Activated CD4-positive, alpha-beta T cell treated with anti-CD3 and anti-CD28 coated beads for 36 hours (primary cell): ENCODE results near the gene NUDT9. TPM values are rescaled to one million over a fixed set of nuclear protein-coding genes. Genes with fewer than 3 reads are reported as not detected.
A peak's percentile ranks its signal among the peaks of the same experiment; 100 is the strongest.
"Not testable (repeated sequence)": the region's sequence is repeated elsewhere in the genome, so short reads cannot be mapped to it uniquely, and the experiment has no call there.

Source experiments
- ATAC-seq: fragments of 200-7000 bp; cut with Tn5 transposase; one replicate; pipeline ENCODE4 v1.10.0; 2021; ENCODE audit warnings: mild to moderate bottlenecking, moderate library complexity
- CTCF ChIA-PET: fragments of 350-600 bp; sonication (Branson Sonifier 250); formaldehyde crosslinking; loops from one replicate; lab custom pipeline; 2021; ENCODE audit warnings: antibody characterized with exemption; lab: Charles Lee
- POLR2A ChIA-PET: fragments of 350-600 bp; sonication (Branson Sonifier 250); formaldehyde crosslinking; loops from one replicate; lab custom pipeline; 2021; ENCODE audit warnings: antibody characterized with exemption, inconsistent platforms; lab: Charles Lee
- DNase-seq: peaks from one replicate; pipeline ENCODE4 v3.0.0-alpha.2; 2020
- H3K27ac Mint-ChIP-seq: one replicate; pipeline ENCODE4 v1.8.0; 2021; ENCODE audit warnings: mixed read lengths
- H3K27me3 Mint-ChIP-seq: one replicate; pipeline ENCODE4 v1.8.0; 2021; ENCODE audit warnings: mixed read lengths
- H3K36me3 Mint-ChIP-seq: one replicate; pipeline ENCODE4 v1.8.0; 2021; ENCODE audit warnings: low read depth, mixed read lengths
- H3K4me1 Mint-ChIP-seq: one replicate; pipeline ENCODE4 v1.8.0; 2021; ENCODE audit warnings: mixed read lengths
- H3K4me3 Mint-ChIP-seq: one replicate; pipeline ENCODE4 v1.8.0; 2021; ENCODE audit warnings: mild to moderate bottlenecking, moderate library complexity, mixed read lengths
- H3K9me3 Mint-ChIP-seq: one replicate; pipeline ENCODE4 v1.8.0; 2021; ENCODE audit warnings: low read depth, mixed read lengths
- intact Hi-C, 2 experiments: fragments of 100-400 bp; cut with DNase I in 1 of 2; cut with micrococcal nuclease in 1 of 2; formaldehyde crosslinking; loops; one replicate each; pipeline versions ENCODE4 v1.14.2 to v1.15.1; 2022 to 2024; cut with DNase I, micrococcal nuclease
- total RNA-seq, 2 experiments: library from RNA; stranded (reverse); gene quantifications; one replicate each; pipeline ENCODE4 v1.2.3, GENCODE V29; 2021

Gene NUDT9
- total RNA-seq, 2 experiments from 2014 or later, result 9.8 to 13.3 TPM

DNA sequence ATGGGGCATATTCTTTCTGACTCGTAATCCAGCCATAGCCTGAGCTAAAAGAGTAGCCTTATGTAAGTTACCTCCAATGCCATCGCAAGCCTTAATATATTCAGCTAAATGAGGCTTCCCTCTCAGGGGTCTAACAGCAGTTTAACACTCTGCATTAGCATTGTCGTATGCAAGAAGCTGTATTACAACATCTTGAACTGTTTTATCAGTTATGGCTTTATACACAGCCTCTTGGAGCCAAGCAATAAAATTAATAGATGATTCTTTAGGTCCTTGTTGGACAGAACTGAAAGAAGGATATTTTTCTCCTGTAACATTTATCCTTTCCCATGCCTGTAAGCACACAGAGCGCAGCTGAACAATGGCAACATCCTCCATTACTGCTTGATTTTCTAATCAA is 15.5 kb upstream of the NUDT9 start:
- H3K9me3 Mint-ChIP-seq, H3K4me3 Mint-ChIP-seq, H3K27ac Mint-ChIP-seq, intact Hi-C loops, DNase-seq, H3K36me3 Mint-ChIP-seq, ATAC-seq, POLR2A ChIA-PET: not testable (repeated sequence)
- CTCF ChIA-PET, result interaction anchor here (0.6 kb wide), 1 partner anchor 30 kb away, joined by 3 read pairs; no protein-coding TSS in a partner anchor
- Mint-ChIP-seq H3K27me3 (peaks cover 22% of the 10 kb centered on the region), H3K4me1 (peaks cover 12% of the 10 kb centered on the region)

DNA sequence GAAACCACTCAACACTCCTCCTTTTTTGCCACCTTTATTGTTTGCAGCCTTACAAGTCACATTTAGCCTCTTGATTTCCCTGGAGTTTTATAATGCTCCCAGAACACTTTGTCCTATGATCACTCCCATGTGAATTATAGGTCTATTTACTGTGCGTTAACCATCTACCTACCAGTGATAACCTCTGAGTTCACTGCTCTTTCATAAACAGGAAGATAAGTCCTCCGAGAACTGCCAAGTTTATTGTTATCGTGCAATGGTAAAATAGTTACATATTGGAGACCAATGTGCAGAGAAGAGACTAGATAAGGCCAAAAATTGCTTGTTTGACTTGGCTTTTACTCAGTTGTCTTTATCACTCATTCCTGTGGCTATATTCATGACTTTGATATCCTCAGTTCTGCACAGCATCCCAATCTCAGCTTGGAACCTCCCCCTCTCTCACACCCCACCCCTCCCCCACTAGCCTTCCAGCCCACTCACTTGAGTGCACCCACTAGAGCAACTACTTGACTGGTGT is 12.9 kb upstream of the NUDT9 start:
- no peaks in the 10 kb centered on the region for H3K36me3 Mint-ChIP-seq

DNA sequence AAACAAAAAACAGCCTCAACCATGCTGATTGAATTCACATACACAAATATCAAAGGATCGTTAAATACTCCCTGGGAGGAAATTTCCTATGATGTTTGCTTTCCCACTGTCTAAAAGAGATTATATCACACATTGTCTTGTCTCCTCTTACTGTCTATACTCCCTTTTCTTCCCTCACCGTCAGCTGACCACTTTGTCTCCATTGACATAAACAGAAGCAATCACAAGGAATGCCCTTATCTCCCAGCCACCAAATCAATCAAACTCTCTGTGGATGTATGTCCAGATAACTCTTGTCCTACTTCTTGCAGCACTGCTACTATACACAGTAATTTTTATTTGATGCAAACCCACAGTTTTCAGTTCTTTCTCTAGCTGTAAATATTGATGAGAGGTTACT is 12.2 kb upstream of the NUDT9 start:
- no peak overlapping the region for H3K4me3 Mint-ChIP-seq
- no peak for DNase-seq
- H3K27me3 Mint-ChIP-seq, result peaks cover 22% of the 10 kb centered on the region
- H3K9me3 Mint-ChIP-seq, result no peaks in the 10 kb centered on the region
- H3K4me1 Mint-ChIP-seq, result peaks cover 12% of the 10 kb centered on the region
- ChIA-PET CTCF (interaction anchor here (0.6 to 1.1 kb wide), 4 partner anchors 15 to 1044 kb away, joined by 3 to 4 read pairs (median 3); partner anchors contain the start of gene HSD17B11), POLR2A (no interaction called here)
- no peak for ATAC-seq
- intact Hi-C loops, result no loop called here
- H3K36me3 Mint-ChIP-seq, result no peaks in the 10 kb centered on the region
- no peak overlapping the region for H3K27ac Mint-ChIP-seq

More for the DNA sequence above, 12.9 kb upstream of the NUDT9 start:
- Mint-ChIP-seq H3K27me3 (peaks cover 22% of the 10 kb centered on the region), H3K4me3 (no peak overlapping the region), H3K27ac (no peak overlapping the region), H3K9me3 (no peaks in the 10 kb centered on the region), H3K4me1 (peaks cover 12% of the 10 kb centered on the region)
- DNase-seq (no peak), ATAC-seq (no peak)
- POLR2A ChIA-PET, result no interaction called here
- CTCF ChIA-PET, result interaction anchor here (0.6 kb wide), 1 partner anchor 1045 kb away, joined by 4 read pairs; no protein-coding TSS in a partner anchor
- intact Hi-C loops, result no loop called here

DNA sequence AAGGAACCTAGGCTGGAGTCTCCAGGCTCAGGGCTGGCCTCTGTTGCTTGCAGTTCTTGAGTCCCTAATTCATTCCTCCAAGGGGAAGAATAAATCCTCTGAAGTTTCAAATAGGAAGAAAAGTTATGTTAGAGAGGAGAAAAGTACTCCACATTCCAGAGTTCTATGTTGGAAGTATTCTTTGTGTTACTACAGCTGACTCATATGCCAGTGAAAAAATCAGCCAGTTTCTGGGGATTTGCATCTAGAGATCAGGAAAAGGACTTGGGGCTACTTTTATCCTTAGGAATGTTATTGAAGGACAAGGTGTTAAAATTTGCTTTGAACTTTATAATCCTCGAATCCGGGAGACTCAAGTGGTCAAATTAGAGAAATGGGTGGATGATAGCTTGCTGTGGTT is 11.7 kb upstream of the NUDT9 start:
- Mint-ChIP-seq H3K4me3 (no peak overlapping the region), H3K36me3 (no peaks in the 10 kb centered on the region)
- CTCF ChIA-PET, result interaction anchor here (1.1 kb wide), 1 partner anchor 20 kb away, joined by 3 read pairs; the partner anchor contains the start of gene HSD17B11

DNA sequence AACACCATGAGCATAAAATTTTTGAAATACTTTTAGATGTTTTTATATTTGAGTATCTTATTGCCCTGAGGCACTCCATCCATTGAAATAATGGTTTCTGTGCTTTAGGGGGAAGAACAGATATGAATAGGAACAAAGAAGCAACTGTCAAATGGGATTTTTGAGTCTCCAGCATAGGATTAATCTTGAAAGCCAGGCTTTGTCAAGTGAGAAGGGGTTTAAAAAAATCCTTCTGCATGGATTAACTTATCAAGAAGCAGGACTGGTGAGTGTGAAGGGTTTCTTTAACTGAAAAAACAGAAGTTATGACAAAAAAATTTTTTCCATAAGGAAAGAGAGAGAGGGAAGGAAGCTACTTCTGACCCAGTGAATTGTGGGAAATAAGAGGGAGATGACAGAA is 7.6 kb upstream of the NUDT9 start:
- H3K4me3 Mint-ChIP-seq, result no peak overlapping the region
- no peaks in the 10 kb centered on the region for H3K9me3 Mint-ChIP-seq
- ATAC-seq (no peak), DNase-seq (no peak)
- no peaks in the 10 kb centered on the region for H3K4me1 Mint-ChIP-seq
- ChIA-PET CTCF (no interaction called here), POLR2A (no interaction called here)
- H3K36me3 Mint-ChIP-seq, result no peaks in the 10 kb centered on the region
- H3K27ac Mint-ChIP-seq, result no peak overlapping the region
- intact Hi-C loops, result no loop called here
- H3K27me3 Mint-ChIP-seq, result peaks cover 8% of the 10 kb centered on the region

More for the DNA sequence above, 11.7 kb upstream of the NUDT9 start:
- no peak for ATAC-seq
- intact Hi-C loops, result no loop called here
- H3K4me1 Mint-ChIP-seq, result peaks cover 12% of the 10 kb centered on the region
- H3K27me3 Mint-ChIP-seq, result peaks cover 22% of the 10 kb centered on the region
- DNase-seq, result no peak
- H3K27ac Mint-ChIP-seq, result no peak overlapping the region
- POLR2A ChIA-PET, result no interaction called here
- H3K9me3 Mint-ChIP-seq, result no peaks in the 10 kb centered on the region

DNA sequence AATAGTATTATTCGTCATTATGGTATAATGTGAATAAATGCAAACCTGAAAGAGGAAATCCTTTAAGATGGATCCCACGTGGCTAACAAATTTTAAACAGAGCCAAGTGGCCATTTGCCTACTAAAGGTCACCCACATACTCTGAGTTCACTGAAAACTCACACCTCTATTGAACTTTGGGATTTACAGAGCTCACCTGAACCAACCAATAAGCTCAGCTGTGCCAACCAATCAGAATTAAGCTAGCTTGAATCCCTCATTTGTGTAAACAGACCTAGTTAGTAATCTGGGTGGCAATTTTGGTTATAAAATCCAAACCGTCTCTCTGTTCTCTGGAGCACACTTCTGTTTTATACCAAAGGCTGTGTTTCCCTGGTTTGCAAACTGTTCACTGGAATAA is 5.4 kb upstream of the NUDT9 start:
- Mint-ChIP-seq H3K4me1 (peaks cover 7% of the 10 kb centered on the region), H3K27me3 (no peaks in the 10 kb centered on the region), H3K36me3 (no peaks in the 10 kb centered on the region), H3K27ac (no peak overlapping the region), H3K9me3 (no peaks in the 10 kb centered on the region), H3K4me3 (no peak overlapping the region)
- CTCF ChIA-PET, result interaction anchor here (0.6 to 1.8 kb wide), 2 partner anchors 19 to 82 kb away, joined by 3 to 4 read pairs; no protein-coding TSS in a partner anchor
- ATAC-seq (no peak), DNase-seq (no peak)
- intact Hi-C loops, result no loop called here
- POLR2A ChIA-PET, result no interaction called here

DNA sequence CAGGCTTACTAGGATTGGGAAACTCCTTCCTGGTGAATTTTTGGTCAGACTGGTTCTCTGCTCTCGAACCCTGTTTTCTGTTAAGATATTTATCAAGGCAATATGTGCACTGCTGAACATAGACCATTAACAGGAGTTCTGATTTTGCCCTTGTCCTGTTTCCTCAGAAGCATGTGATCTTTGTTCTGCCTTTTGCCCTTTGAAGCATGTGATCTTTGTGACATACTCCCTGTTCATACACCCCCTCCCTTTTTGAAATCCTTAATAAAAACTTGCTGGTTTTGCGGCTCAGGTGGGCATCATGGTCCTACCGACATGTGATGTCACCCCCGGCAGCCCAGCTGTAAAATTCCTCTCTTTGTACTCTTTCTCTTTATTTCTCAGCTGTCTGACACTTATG is 4.0 kb upstream of the NUDT9 start:
- H3K36me3 Mint-ChIP-seq, POLR2A ChIA-PET, H3K4me1 Mint-ChIP-seq, DNase-seq, ATAC-seq, CTCF ChIA-PET, H3K27me3 Mint-ChIP-seq, intact Hi-C loops, H3K27ac Mint-ChIP-seq, H3K9me3 Mint-ChIP-seq, H3K4me3 Mint-ChIP-seq: not testable (repeated sequence)

DNA sequence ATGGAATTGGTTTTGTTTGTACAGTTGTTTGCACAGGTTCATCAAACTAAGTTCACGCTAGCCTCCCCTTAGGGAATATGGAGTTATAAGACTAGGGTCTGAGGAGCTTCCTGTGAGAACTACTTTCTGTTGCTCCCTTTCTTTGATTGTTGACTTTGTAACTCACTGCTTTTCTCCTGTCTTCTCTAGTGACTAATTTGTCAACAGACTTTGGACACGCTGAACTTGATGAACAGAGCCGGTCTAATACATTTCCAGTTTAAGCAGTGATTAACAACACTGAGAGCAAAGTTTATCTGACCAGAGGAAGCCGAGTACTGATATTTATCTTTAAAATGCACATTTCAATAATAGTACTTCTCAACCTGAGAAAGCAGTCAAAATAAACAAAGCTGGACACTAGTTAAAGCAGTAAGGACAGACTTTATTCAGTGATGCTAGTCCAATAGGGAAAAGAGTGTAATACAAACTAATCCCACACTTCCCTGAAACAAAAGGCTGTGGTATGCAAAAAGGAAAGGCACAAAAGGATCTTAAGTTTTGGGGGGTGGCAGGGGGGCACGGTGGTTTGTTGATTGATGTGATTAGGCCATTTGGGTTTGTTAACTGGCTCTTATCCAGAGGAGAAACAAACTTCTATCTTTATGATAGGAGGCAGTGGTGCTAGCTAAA is 2.7 kb upstream of the NUDT9 start:
- CTCF ChIA-PET, result interaction anchor here (1.1 to 3.7 kb wide), 3 partner anchors 14 to 28 kb away, joined by 4 to 18 read pairs (median 4); partner anchors contain the start of gene HSD17B11
- POLR2A ChIA-PET, result no interaction called here
- no peaks in the 10 kb centered on the region for H3K9me3 Mint-ChIP-seq
- intact Hi-C loops, result loop anchor here (5.0 to 10.0 kb wide), 5 partner anchors 182 to 1695 kb away; partner anchors contain the start of genes KLHL8 (in 1 of the 2), PKD2 (in 1 of the 2) and TIGD2 (in 1 of the 2)
- H3K27ac Mint-ChIP-seq, result no peak overlapping the region
- DNase-seq (no peak), ATAC-seq (no peak)
- no peaks in the 10 kb centered on the region for H3K36me3 Mint-ChIP-seq
- H3K4me1 Mint-ChIP-seq, result peaks cover 18% of the 10 kb centered on the region
- H3K27me3 Mint-ChIP-seq, result no peaks in the 10 kb centered on the region
- H3K4me3 Mint-ChIP-seq, result no peak overlapping the region

DNA sequence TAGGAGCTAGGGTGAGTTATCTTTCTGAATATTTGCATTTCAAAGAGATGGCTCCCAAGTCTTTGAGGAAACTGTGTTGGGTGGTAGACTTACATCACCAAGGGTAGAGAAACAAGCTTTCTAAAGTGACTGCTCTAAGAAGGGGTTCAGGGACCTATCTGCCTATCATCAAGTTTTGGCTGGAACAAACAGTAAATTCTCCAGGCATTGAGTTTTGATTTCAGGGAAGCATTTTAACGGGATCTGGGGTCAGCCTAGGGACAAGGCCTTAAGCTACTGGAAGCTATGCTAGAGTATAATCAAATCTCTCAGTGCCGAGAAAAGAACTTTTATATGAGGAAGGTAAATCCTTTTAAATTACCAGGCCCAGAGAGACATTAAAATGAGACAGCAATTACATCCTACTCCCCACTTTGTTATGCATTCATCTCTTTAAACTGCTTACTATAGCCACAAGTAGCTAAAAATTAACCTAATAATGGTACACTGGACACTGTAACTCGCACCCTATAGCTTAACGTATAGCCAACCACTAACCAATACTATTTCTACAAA is 2.0 kb upstream of the NUDT9 start:
- no peak overlapping the region for H3K4me3 Mint-ChIP-seq
- H3K36me3 Mint-ChIP-seq, result no peaks in the 10 kb centered on the region
- DNase-seq (no peak), ATAC-seq (no peak)
- ChIA-PET CTCF (interaction anchor here (1.1 to 3.7 kb wide), 4 partner anchors 14 to 29 kb away, joined by 3 to 18 read pairs (median 4); partner anchors contain the start of gene HSD17B11), POLR2A (no interaction called here)
- no peaks in the 10 kb centered on the region for H3K9me3 Mint-ChIP-seq
- H3K4me1 Mint-ChIP-seq, result peaks cover 24% of the 10 kb centered on the region
- H3K27ac Mint-ChIP-seq, result no peak overlapping the region
- H3K27me3 Mint-ChIP-seq, result no peaks in the 10 kb centered on the region
- intact Hi-C loops, result loop anchor here (5.0 to 10.0 kb wide), 5 partner anchors 183 to 1694 kb away; partner anchors contain the start of genes KLHL8 (in 1 of the 2), PKD2 (in 1 of the 2) and TIGD2 (in 1 of the 2)

DNA sequence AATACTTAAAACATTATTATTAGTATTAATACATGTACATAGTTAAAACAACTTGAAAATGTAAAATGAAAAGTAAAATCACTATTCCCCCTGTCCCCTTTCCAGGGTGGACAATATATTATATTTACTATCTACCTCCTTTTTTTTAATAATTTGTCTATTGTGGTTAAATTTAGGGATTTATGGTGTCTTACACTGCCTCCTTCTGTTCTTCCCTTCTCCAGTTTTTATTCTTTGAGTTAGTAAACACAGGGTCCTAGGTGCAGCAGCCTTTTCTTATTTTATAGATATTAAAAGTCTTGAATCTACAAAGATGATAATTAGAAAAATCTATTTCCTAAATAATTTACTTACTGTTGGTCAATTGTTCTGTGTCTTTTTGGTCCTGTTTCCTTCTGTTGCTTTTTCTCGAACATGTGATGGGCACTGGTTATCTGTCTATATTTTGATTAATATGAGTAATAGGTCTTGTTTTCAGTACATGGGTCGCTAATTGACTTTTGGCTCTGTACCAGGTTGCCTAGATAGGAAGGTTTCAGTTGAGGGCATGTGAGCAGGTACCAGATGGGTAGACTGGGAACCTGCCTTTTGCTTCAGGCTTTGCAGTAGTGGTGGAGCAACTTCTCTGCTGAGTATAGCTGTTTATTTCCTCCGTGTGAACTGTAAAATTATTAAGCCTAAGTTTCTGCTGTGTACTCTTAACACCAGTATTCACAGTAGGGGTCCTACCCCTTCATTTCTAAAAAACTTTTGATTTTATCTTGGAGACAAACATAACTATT is 1.1 kb downstream of the NUDT9 start:
- Mint-ChIP-seq H3K27me3 (no peaks in the 10 kb centered on the region), H3K4me1 (peaks cover 41% of the 10 kb centered on the region), H3K4me3 (peak overlapping the region; percentile 86), H3K27ac (peak overlapping the region; percentile 59), H3K36me3 (no peaks in the 10 kb centered on the region), H3K9me3 (no peaks in the 10 kb centered on the region)
- intact Hi-C loops, result loop anchor here (2.0 to 10.0 kb wide), 7 partner anchors 186 to 1691 kb away; partner anchors contain the start of genes AFF1 (in 1 of the 2), KLHL8 (in 1 of the 2), PKD2 (in 1 of the 2) and TIGD2 (in 1 of the 2)
- ATAC-seq (no peak), DNase-seq (no peak)
- ChIA-PET CTCF (interaction anchor here (0.7 kb wide), 1 partner anchor 16 kb away, joined by 3 read pairs; no protein-coding TSS in a partner anchor), POLR2A (interaction anchor here (1.8 kb wide), 1 partner anchor 32 kb away, joined by 4 read pairs; the partner anchor contains the start of gene HSD17B11)
